AG09309 (cell line): ENCODE data around the gene AFAP1.

Source experiments
- DNase-seq: peaks from one replicate; pipeline ENCODE4 v3.0.0-alpha.2; 2010; ENCODE audit warnings: low read depth
- H3K4me3 ChIP-seq: 2 replicates; pipeline ENCODE4 v1.5.1; 2011; ENCODE audit warnings: mild to moderate bottlenecking, low read depth, low read length, moderate library complexity; ENCODE audit not compliant: control insufficient read depth
- CTCF ChIP-seq: IDR thresholded peaks from 2 replicates; pipeline ENCODE4 v1.5.1; 2011; ENCODE audit warnings: mild to moderate bottlenecking, low read depth, low read length, inconsistent platforms; ENCODE audit not compliant: insufficient read depth, control insufficient read depth; ENCODE audit errors: missing control alignments

Gene AFAP1

GRCh38 chr4:7964890-7965662, 25.4 kb upstream of the AFAP1 start:
- no peak for DNase-seq
- H3K4me3 ChIP-seq = no peak overlapping the region
- no peak for TF ChIP-seq CTCF

GRCh38 chr4:7964459-7964858, 24.8 kb upstream of the AFAP1 start:
- no peak overlapping the region for H3K4me3 ChIP-seq
- TF ChIP-seq CTCF = no peak
- DNase-seq = no peak

- no peak for TF ChIP-seq CTCF
- H3K4me3 ChIP-seq = no peak overlapping the region
- no peak for DNase-seq
Observed at GRCh38 chr4:7963691-7964090, 24.0 kb upstream of the AFAP1 start.

GRCh38 chr4:7962609-7963508, 23.2 kb upstream of the AFAP1 start:
- DNase-seq = no peak
- no peak overlapping the region for H3K4me3 ChIP-seq
- TF ChIP-seq CTCF = no peak

- no peak for TF ChIP-seq CTCF
- DNase-seq = peak; percentile 98
Observed at GRCh38 chr4:7960790-7961655, 21.4 kb upstream of the AFAP1 start.

More at GRCh38 chr4:7960790-7961655, 21.4 kb upstream of the AFAP1 start:
- H3K4me3 ChIP-seq = no peak overlapping the region
